Prostate gland (tissue), 2 donors: ENCODE results near the gene P3H2. TPM values are rescaled to one million over a fixed set of nuclear protein-coding genes. Genes with fewer than 3 reads are reported as not detected.

Experiments used
- DNase-seq: peaks from one replicate; pipeline ENCODE4 v3.0.0-alpha.2; 2019; ENCODE audit warnings: low spot score
- H3K27ac ChIP-seq, 2 donors: fragments of 200-600 bp; sonication (generic); 2 replicates each; pipeline ENCODE4 v1.5.1; 2017 to 2019
- H3K27me3 ChIP-seq: fragments of 200-600 bp; sonication (generic); replicated peaks from 2 replicates; pipeline ENCODE4 v1.5.1; 2019; ENCODE audit not compliant: insufficient read depth
- H3K36me3 ChIP-seq, 2 donors: fragments of 200-600 bp; sonication (generic); 1 replicate in 1 of 2; 2 replicates in 1 of 2; pipeline versions ENCODE4 v1.5.1 to v1.8.1; 2017 to 2019
- H3K4me1 ChIP-seq: fragments of 200-600 bp; sonication (generic); replicated peaks from 2 replicates; pipeline ENCODE4 v1.5.1; 2019
- H3K4me3 ChIP-seq, 2 donors: fragments of 200-600 bp; sonication (generic); 2 replicates each; pipeline ENCODE4 v1.5.1; 2017 to 2019
- H3K9me3 ChIP-seq: fragments of 200-600 bp; sonication (generic); 2 replicates; pipeline ENCODE4 v1.5.1; 2017
- POLR2A ChIP-seq: fragments of 450-650 bp; IDR thresholded peaks from one replicate; pipeline ENCODE4 v1.6.1; 2016; ENCODE audit warnings: antibody characterized with exemption, mild to moderate bottlenecking
- POLR2AphosphoS5 ChIP-seq: sonication (generic); formaldehyde crosslinking; IDR thresholded peaks from one replicate; pipeline ENCODE4 v1.6.1; 2017; ENCODE audit warnings: antibody characterized with exemption
- WGBS: methylation state at CpG from one replicate; pipeline ENCODE4 v1.1.5; 2018; 5-methylcytosine and 5-hydroxymethylcytosine counted together
- intact Hi-C: fragments of 100-400 bp; cut with DNase I; formaldehyde crosslinking; loops from one replicate; pipeline ENCODE4 v1.14.2; 2022
- total RNA-seq, 2 donors: library from RNA; depleted of rRNA; stranded (reverse); fragments of >200 nt; gene quantifications; one replicate each; pipeline ENCODE4 v1.1.0, GENCODE V29; 2016
- TF ChIP-seq, protein P1 (sequence below), 4 experiments: fragments of 200-600 bp in 2 of 4; fragments of 450-650 bp in 2 of 4; sonication (generic) in 2 of 4; IDR thresholded peaks; 1 replicate in 3 of 4; 2 replicates in 1 of 4; pipeline ENCODE4 v1.5.1; 2016 to 2019; ENCODE audit warnings: antibody characterized with exemption in 4 of 4, mild to moderate bottlenecking in 2 of 4, moderate library complexity in 2 of 4

The P3H2 gene
- total RNA-seq, 2 donors from 2014 or later = 20.6 to 82.8 TPM

DNA sequence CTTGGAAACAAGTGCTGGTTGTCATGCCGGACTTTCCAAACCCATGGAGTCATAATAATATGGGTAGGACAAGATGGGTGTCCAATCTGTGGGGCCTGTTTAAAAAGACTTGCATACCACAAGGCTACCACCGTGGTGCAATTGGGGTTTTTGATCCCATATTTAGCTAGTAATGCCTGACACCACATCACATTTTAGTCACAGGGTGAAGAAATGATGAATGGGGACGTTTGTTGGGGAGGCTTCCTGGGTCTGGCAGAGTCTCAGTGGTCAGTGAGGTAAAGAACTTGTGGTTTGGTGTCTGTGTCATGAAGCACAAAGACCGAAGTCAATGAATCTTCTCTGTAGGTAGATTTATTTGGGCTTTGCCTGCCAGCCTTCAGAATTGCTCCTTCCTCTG, 31.0 kb downstream of the P3H2 start:
- intact Hi-C loops = no loop called here
- TF ChIP-seq, protein P1, sequence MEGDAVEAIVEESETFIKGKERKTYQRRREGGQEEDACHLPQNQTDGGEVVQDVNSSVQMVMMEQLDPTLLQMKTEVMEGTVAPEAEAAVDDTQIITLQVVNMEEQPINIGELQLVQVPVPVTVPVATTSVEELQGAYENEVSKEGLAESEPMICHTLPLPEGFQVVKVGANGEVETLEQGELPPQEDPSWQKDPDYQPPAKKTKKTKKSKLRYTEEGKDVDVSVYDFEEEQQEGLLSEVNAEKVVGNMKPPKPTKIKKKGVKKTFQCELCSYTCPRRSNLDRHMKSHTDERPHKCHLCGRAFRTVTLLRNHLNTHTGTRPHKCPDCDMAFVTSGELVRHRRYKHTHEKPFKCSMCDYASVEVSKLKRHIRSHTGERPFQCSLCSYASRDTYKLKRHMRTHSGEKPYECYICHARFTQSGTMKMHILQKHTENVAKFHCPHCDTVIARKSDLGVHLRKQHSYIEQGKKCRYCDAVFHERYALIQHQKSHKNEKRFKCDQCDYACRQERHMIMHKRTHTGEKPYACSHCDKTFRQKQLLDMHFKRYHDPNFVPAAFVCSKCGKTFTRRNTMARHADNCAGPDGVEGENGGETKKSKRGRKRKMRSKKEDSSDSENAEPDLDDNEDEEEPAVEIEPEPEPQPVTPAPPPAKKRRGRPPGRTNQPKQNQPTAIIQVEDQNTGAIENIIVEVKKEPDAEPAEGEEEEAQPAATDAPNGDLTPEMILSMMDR (IDR thresholded peaks at IDR 0.05) = no peak
- TF ChIP-seq POLR2AphosphoS5 (no peak), POLR2A (no peak)
- WGBS = 77% methylated on average over 4 of the region's 4 CpGs

DNA sequence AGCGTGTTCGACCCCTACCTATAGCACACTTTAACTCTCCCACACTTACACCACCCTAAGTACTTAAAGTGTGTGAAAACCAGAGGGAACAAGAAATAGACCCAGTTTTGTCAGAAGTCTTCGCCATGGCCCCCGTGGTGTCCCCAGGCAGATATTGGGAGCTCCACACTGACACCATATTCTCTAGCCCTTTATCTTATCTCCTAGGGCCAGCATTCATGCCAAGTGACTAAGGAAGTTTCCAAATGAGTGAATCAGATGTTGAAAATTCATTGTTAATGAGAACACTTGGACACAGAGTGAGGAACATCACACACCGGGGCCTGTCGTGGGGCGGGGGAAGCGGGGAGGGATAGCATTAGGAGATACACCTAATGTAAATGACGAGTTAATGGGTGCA, 31.8 kb downstream of the P3H2 start:
- Histone ChIP-seq H3K9me3 (no peaks in the 10 kb centered on the region), H3K4me1 (peaks cover 3% of the 10 kb centered on the region), H3K4me3 (no peak overlapping the region), H3K36me3 (no peaks in the 10 kb centered on the region), H3K27me3 (no peaks in the 10 kb centered on the region), H3K27ac (no peak overlapping the region)
- intact Hi-C loops = no loop called here
- 85% methylated on average over 9 of the region's 9 CpGs for WGBS
- TF ChIP-seq POLR2A (no peak), POLR2AphosphoS5 (no peak)
- DNase-seq = no peak

More for the DNA sequence above, 31.0 kb downstream of the P3H2 start:
- Histone ChIP-seq H3K27me3 (no peaks in the 10 kb centered on the region), H3K36me3 (no peaks in the 10 kb centered on the region), H3K4me1 (no peaks in the 10 kb centered on the region), H3K9me3 (no peaks in the 10 kb centered on the region), H3K27ac (no peak overlapping the region), H3K4me3 (no peak overlapping the region)
- DNase-seq = no peak

DNA sequence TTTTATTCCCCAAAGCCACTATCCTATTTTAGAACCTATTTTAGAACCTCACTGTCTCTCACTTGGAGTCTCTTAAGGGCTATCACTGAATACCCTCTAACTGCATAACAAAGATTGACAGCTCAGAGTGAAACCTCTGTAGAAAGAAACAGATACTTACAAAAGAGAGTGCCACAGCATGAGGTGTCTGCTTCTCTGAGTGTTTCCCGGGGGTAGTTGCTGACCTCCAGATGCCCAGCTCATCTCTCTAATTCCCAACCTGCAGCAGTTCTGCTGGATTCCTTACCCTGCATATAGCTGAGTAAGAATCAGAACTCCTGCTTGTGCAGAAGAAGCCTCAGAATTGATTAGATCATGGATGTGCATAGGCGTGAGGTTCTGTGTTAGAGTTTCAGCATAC, 34.5 kb downstream of the P3H2 start:
- peaks cover 3% of the 10 kb centered on the region for H3K4me1 ChIP-seq
- no peak for DNase-seq
- WGBS = 85% methylated on average over 2 of the region's 2 CpGs
- H3K36me3 ChIP-seq = no peaks in the 10 kb centered on the region
- TF ChIP-seq, protein P1 (IDR thresholded peaks at IDR 0.05) = no peak
- no peak for TF ChIP-seq POLR2AphosphoS5
- TF ChIP-seq POLR2A = no peak
- intact Hi-C loops = no loop called here
- no peak overlapping the region for H3K27ac ChIP-seq
- no peaks in the 10 kb centered on the region for H3K9me3 ChIP-seq
- H3K4me3 ChIP-seq = no peak overlapping the region
- no peaks in the 10 kb centered on the region for H3K27me3 ChIP-seq

DNA sequence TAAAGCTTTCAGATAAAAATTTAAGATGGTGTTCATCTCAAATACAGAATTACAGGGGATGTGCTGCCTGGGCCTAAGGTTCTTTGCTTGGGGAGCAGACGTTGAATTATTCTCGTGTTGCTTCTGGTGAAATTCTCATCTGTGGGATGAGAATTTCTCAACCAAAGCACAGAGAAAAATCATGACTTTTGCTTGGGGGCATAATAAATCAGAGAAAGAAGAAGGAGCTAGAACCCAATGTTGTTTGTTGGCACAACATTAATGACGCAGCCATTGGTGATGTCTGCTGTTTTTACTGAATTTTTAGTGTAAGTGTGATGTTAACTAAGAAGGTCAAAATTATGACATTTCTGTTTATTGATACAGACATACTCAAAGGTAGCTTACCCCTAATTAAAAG, 35.7 kb downstream of the P3H2 start:
- Histone ChIP-seq H3K36me3 (no peaks in the 10 kb centered on the region), H3K27me3 (no peaks in the 10 kb centered on the region), H3K4me1 (peaks cover 3% of the 10 kb centered on the region), H3K4me3 (no peak overlapping the region), H3K27ac (no peak overlapping the region), H3K9me3 (no peaks in the 10 kb centered on the region)
- 79% methylated on average over 3 of the region's 3 CpGs for WGBS
- DNase-seq = no peak
- intact Hi-C loops = no loop called here
- TF ChIP-seq, protein P1 (IDR thresholded peaks at IDR 0.05) = no peak

DNA sequence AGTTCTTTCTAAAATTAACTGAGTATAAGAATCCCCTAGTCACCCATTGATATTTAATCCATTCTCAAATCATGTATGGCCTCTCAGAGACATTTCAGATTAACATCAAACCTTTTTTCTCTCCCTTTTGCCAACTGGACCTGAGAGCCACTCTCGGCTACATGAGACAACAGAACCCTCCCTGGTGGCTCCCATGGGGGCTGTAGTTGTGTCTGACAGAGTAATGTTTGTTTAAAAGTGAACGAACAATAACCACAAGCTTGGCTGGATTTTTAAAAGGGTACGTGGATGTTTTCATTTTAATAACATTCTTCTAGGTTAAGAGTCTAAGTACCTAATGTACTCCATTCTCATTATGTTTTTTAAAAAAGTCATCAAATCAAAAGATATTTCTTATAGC, 37.1 kb downstream of the P3H2 start:
- Histone ChIP-seq H3K27ac (no peak overlapping the region), H3K4me1 (peaks cover 3% of the 10 kb centered on the region), H3K27me3 (no peaks in the 10 kb centered on the region), H3K4me3 (no peak overlapping the region), H3K9me3 (no peaks in the 10 kb centered on the region), H3K36me3 (no peaks in the 10 kb centered on the region)
- WGBS = 53% methylated on average over 3 of the region's 3 CpGs
- no peak for DNase-seq
- TF ChIP-seq, protein P1 (IDR thresholded peaks at IDR 0.05) = no peak
- TF ChIP-seq POLR2AphosphoS5 (no peak), POLR2A (no peak)
- intact Hi-C loops = no loop called here
